K562 (cell line): ENCODE data around the gene DPM1. TPM values are rescaled to one million over a fixed set of nuclear protein-coding genes. Genes with fewer than 3 reads are reported as not detected.

Experiments used
- ATAC-seq: fragments of 200-7000 bp; cut with Tn5 transposase; 3 replicates; pipeline ENCODE4 v1.9.1; 2020; ENCODE audit warnings: moderate library complexity
- BruUV-seq: library from RNA; stranded (reverse); fragments of 400-500 nt; replicated peaks from 2 replicates; lab custom pipeline; 2021; lab: Mats Ljungman, UMichigan
- CTCF ChIA-PET: fragments of 300-600 bp; formaldehyde crosslinking; extraction: SDS; loops from one replicate; lab custom pipeline; 2021; ENCODE audit warnings: low intra/inter-chr PET ratio; lab: Yijun Ruan, JAX
- POLR2A ChIA-PET: fragments of 300-600, 350-650 bp; sonication (Branson Sonifier 250); formaldehyde crosslinking; extraction: SDS; loops from one replicate; lab custom pipeline; 2021; ENCODE audit warnings: antibody characterized with exemption, inconsistent platforms; lab: Yijun Ruan, JAX
- DNase-seq, 4 experiments: peaks; one replicate each; pipeline versions ENCODE4 v3.0.0 to v3.0.0-alpha.2; 2011 to 2018; ENCODE audit warnings: low spot score in 3 of 4, mixed read lengths in 3 of 4; ENCODE audit errors: extremely low read depth in 1 of 4
- FAIRE-seq: peaks from 2 replicates; lab custom pipeline; 2011; peaks lifted over from hg19 to GRCh38; lab: Jason Lieb, UNC
- H2AFZ ChIP-seq: 2 replicates; pipeline ENCODE4 v1.6.0; 2011; ENCODE audit warnings: low read depth, low read length, control low read depth, inconsistent platforms
- H3K27ac ChIP-seq: fragments of 200-600 bp; 3 replicates; pipeline ENCODE4 v1.8.0; 2011; ENCODE audit warnings: low read depth, mild to moderate bottlenecking, control low read depth, inconsistent platforms, low read length, moderate library complexity, mixed read lengths; ENCODE audit errors: extremely low read depth
- H3K27me3 ChIP-seq, 2 experiments: fragments of 300-600 bp in 1 of 2; 2 replicates in 1 of 2; 3 replicates in 1 of 2; pipeline versions ENCODE4 v1.6.0 to v1.8.0; 2011; ENCODE audit warnings: inconsistent platforms in 2 of 2, low read length in 2 of 2, mild to moderate bottlenecking in 1 of 2, mixed read lengths in 1 of 2, moderate library complexity in 1 of 2; ENCODE audit not compliant: control insufficient read depth in 2 of 2, insufficient read depth in 2 of 2
- H3K36me3 ChIP-seq: fragments of 300-600 bp; 3 replicates; pipeline ENCODE4 v1.8.0; 2011; ENCODE audit warnings: mild to moderate bottlenecking, low read length, inconsistent platforms; ENCODE audit not compliant: control insufficient read depth, insufficient read depth
- H3K4me1 ChIP-seq, 2 experiments: fragments of 200-600 bp in 1 of 2; replicated peaks in 1 of 2; 2 replicates in 1 of 2; 3 replicates in 1 of 2; pipeline versions ENCODE4 v1.5.1 to v1.8.0; 2011; ENCODE audit warnings: inconsistent platforms in 2 of 2, low read length in 2 of 2, mild to moderate bottlenecking in 1 of 2, mixed read lengths in 1 of 2, moderate library complexity in 1 of 2; ENCODE audit not compliant: control insufficient read depth in 2 of 2, insufficient read depth in 2 of 2
- H3K4me2 ChIP-seq: 2 replicates; pipeline ENCODE4 v1.6.1; 2011; ENCODE audit warnings: low read length, control low read depth, inconsistent platforms, mixed read lengths; ENCODE audit not compliant: insufficient read depth
- H3K4me3 ChIP-seq: fragments of 200-600 bp; sonication (generic), shearing (Covaris generic); 2 replicates; pipeline ENCODE4 v1.5.1; 2016; ENCODE audit warnings: control low read depth, inconsistent platforms
- H3K79me2 ChIP-seq: fragments of 200-600 bp; 3 replicates; pipeline ENCODE4 v1.8.0; 2011; ENCODE audit warnings: low read length, inconsistent platforms; ENCODE audit not compliant: control insufficient read depth, insufficient read depth
- H3K9ac ChIP-seq, 2 experiments: 2 replicates each; pipeline versions ENCODE4 v1.6.0 to v1.6.1; 2011; ENCODE audit warnings: low read depth in 2 of 2, low read length in 2 of 2, control low read depth in 1 of 2, inconsistent platforms in 1 of 2, mild to moderate bottlenecking in 1 of 2, mixed read lengths in 1 of 2; ENCODE audit not compliant: insufficient read depth in 1 of 2
- H3K9me1 ChIP-seq: one replicate; pipeline ENCODE4 v1.6.0; 2011; ENCODE audit warnings: inconsistent platforms, mild to moderate bottlenecking, low read length, moderate library complexity; ENCODE audit not compliant: control insufficient read depth, insufficient read depth
- H3K9me3 ChIP-seq: replicated peaks from 2 replicates; pipeline ENCODE4 v1.5.1; 2011; ENCODE audit warnings: low read depth, low read length, inconsistent platforms; ENCODE audit not compliant: control insufficient read depth, insufficient read depth
- H4K20me1 ChIP-seq: replicated peaks from 2 replicates; pipeline ENCODE4 v1.6.1; 2011; ENCODE audit warnings: low read length, inconsistent platforms, mixed read lengths; ENCODE audit not compliant: control insufficient read depth, insufficient read depth
- CGGBP1 ChIP-seq: fragments of 250-450 bp; sonication (Bioruptor Pico); IDR thresholded peaks from 2 replicates; pipeline ENCODE4 v1.9.0; 2021; ENCODE audit warnings: mild to moderate bottlenecking
- MGA ChIP-seq: fragments of 450-650 bp; IDR thresholded peaks from 2 replicates; pipeline ENCODE4 v1.6.1; 2016; ENCODE audit warnings: mild to moderate bottlenecking, moderate library complexity
- MLLT1 ChIP-seq, 2 experiments: fragments of 450-650 bp; IDR thresholded peaks; 2 replicates each; pipeline ENCODE4 v1.6.1; 2016
- MYNN ChIP-seq, 2 experiments: sonication (generic); formaldehyde crosslinking in 1 of 2; IDR thresholded peaks; 2 replicates each; pipeline versions ENCODE4 v1.5.0 to v1.6.1; 2016 to 2020; ENCODE audit warnings: antibody characterized with exemption in 1 of 2, missing genetic modification reagents in 1 of 2
- POLR2A ChIP-seq: fragments of 450-650 bp; conservative IDR thresholded peaks from 2 replicates; pipeline ENCODE4 v1.6.1; 2016
- POLR2AphosphoS5 ChIP-seq: IDR thresholded peaks from 2 replicates; pipeline ENCODE4 v1.6.1; 2011; ENCODE audit warnings: mild to moderate bottlenecking, low read depth, low read length, moderate library complexity; ENCODE audit not compliant: control insufficient read depth, insufficient read depth
- POLR2B ChIP-seq: fragments of 450-650 bp; IDR thresholded peaks from 2 replicates; pipeline ENCODE4 v1.6.1; 2018; ENCODE audit warnings: low read depth; ENCODE audit not compliant: partially characterized antibody
- ZNF274 ChIP-seq: IDR thresholded peaks from 2 replicates; pipeline ENCODE4 v1.6.1; 2011; ENCODE audit warnings: low read depth, mild to moderate bottlenecking, low read length, moderate library complexity, borderline replicate concordance
- ZSCAN32 ChIP-seq: fragments of 450-650 bp; formaldehyde crosslinking; IDR thresholded peaks from 2 replicates; pipeline ENCODE4 v1.4.0; 2020; ENCODE audit warnings: mild to moderate bottlenecking, moderate library complexity
- WGBS: fragments of 100-300 bp; shearing (Covaris generic); methylation state at CpG from one replicate; pipeline ENCODE4 v1.1.6; 2016; ENCODE audit warnings: low coverage, mixed read lengths; ENCODE audit not compliant: insufficient coverage; ENCODE audit errors: missing lambda C conversion rate; 5-methylcytosine and 5-hydroxymethylcytosine counted together
- in situ Hi-C: fragments of 300-500 bp; cut with MboI; formaldehyde crosslinking; loops from 4 replicates; pipeline ENCODE4 v1.15.0; 2018; ENCODE audit warnings: inconsistent platforms, mixed read lengths
- intact Hi-C: fragments of 100-400 bp; cut with micrococcal nuclease; formaldehyde crosslinking; loops from 2 replicates; pipeline ENCODE4 v1.14.2; 2022
- polyA plus RNA-seq, 8 experiments: library from polyadenylated mRNA; depleted of rRNA in 4 of 8; stranded (reverse) in 5 of 8; unstranded in 3 of 8; fragments of >200 nt; fragmentation: Nextera tagmentation in 2 of 8; fragmentation: Illumina TruSeq in 1 of 8; extraction: Ambion mirVana in 2 of 8; extraction: Trizol in 1 of 8; gene quantifications; 2 replicates each; pipeline versions ENCODE4 v1.2.1 to v1.2.3, GENCODE V29; 2011 to 2014; ENCODE audit warnings: inconsistent platforms in 1 of 8, missing spikeins in 1 of 8
- total RNA-seq, 7 experiments: library from RNA; depleted of rRNA in 6 of 7; stranded (reverse); fragments of >200 nt in 6 of 7; fragmentation: Illumina TruSeq in 2 of 7; extraction: Trizol in 2 of 7; gene quantifications; 2 replicates each; pipeline versions ENCODE4 v1.2.1 to v1.2.3, GENCODE V29; 2011 to 2021; ENCODE audit warnings: low replicate concordance in 1 of 7

DPM1 gene
- total and polyA plus RNA-seq, 9 of the 15 experiments (the other 6 are each of a cell fraction or from before 2014, with no cell fraction given): 75.2 to 190 (median 153) TPM

GRCh38 chr20:50891138-50891537, 67.2 kb downstream of the DPM1 start:
- Histone ChIP-seq H2AFZ (no peak overlapping the region), H3K27me3 (no peaks in the 10 kb centered on the region), H3K27ac (no peak overlapping the region), H3K4me3 (no peak overlapping the region), H3K36me3 (peaks cover 74% of the 10 kb centered on the region), H3K9ac (no peak overlapping the region), H3K79me2 (no peaks in the 10 kb centered on the region), H3K4me2 (no peak overlapping the region), H3K4me1 (peaks cover 0 to 1% of the 10 kb centered on the region in 2 experiments; a peak in 2 of 5 replicates), H3K9me3 (no peaks in the 10 kb centered on the region), H4K20me1 (peaks cover 6% of the 10 kb centered on the region; the same call in 1 of the 2 replicates), H3K9me1 (no peaks in the 10 kb centered on the region)
- in situ Hi-C loops: no loop called here
- no peak for FAIRE-seq
- intact Hi-C loops: no loop called here
- no peak for DNase-seq
- BruUV-seq: no TSS peak
- 72% methylated on average over 5 of the region's 5 CpGs for WGBS
- CTCF ChIA-PET: no interaction called here
- no peak; the same call in 2 of the 3 replicates for ATAC-seq
- POLR2A ChIA-PET: interaction anchor here (0.9 to 1.9 kb wide), 5 partner anchors 8 to 21 kb away, joined by 3 to 5 read pairs (median 4); no protein-coding TSS in a partner anchor
- TF ChIP-seq MGA (no peak), POLR2B (peak; percentile 24), ZNF274 (no peak), POLR2A (0 out of 2 replicates have a peak, but pooled peaks have one; percentile 32), POLR2AphosphoS5 (peak; percentile 28; the same call in 1 of the 2 replicates), CGGBP1 (CRISPR knock-in tag) (no peak), ZSCAN32 (CRISPR knock-in tag) (no peak), MYNN (IDR thresholded peaks at IDR 0.05) (0 out of 2 replicates have a peak, but pooled peaks have one; percentile 38), MYNN (CRISPR knock-in tag; IDR thresholded peaks at IDR 0.05) (no peak), MLLT1 (IDR thresholded peaks at IDR 0.05) (no peak)
